SIG-M5 treated with dmso at 0.1 percent for 504 hours (cell line): ENCODE results near the gene FGFR4.

Experiments used
- DNase-seq: peaks from one replicate; lab custom pipeline; 2025; ENCODE audit not compliant: unreplicated experiment; lab: John Stamatoyannopoulos, UW

The FGFR4 gene

DNA sequence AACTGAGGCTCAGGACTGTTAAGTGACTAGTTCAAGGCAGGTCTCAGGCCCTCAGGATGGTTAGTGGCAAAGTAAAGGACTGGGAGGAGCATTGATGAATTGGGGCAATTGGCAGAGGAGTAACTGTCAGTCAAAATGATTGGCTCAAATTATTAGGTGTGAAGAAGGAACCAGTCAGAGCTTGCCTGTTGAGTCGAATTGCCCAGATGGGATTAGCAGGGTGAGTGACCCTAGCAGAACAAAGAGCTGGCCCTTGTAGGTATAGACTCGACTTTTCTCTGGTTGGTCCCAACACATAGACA is 44.3 kb downstream of the FGFR4 start:
- no peak for DNase-seq

DNA sequence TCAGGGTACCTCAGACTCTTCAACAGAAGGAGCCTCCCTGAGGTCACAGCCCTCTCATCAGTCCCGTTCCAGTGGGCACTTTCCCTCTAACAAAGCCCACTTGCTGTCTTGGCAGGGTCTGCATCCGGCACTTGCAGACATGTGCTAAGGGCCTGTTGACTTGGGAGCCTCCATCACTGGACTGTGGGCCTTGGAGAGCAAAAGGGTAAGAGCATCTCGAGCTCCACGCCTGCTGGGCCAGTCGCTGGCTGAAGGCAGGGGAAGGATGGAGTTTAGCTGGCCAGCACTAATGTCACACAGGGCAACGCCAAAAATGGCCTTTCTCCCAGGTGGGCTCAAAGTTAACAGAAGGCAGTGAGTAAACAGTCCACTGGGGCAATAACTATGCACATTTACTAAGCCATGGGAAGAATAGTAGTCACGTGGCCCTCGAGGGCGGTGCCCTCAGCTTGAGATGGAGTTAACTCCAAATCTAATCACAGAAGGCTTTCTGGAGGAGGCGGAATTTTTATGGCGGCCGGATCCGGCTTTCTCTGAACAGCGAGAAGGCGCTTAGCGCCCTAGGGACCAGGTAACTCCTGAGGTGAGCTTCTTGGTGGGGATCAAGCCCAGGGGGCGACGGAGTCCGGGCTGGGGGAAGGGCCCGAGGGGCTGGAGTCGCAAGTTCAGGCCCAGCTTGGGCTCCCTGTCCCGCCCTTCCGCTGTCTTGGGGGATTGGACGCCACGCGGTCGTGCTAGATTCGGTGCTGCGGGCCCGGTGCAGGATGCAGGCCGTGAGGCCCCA is 44.8 kb downstream of the FGFR4 start:
- no peak for DNase-seq

DNA sequence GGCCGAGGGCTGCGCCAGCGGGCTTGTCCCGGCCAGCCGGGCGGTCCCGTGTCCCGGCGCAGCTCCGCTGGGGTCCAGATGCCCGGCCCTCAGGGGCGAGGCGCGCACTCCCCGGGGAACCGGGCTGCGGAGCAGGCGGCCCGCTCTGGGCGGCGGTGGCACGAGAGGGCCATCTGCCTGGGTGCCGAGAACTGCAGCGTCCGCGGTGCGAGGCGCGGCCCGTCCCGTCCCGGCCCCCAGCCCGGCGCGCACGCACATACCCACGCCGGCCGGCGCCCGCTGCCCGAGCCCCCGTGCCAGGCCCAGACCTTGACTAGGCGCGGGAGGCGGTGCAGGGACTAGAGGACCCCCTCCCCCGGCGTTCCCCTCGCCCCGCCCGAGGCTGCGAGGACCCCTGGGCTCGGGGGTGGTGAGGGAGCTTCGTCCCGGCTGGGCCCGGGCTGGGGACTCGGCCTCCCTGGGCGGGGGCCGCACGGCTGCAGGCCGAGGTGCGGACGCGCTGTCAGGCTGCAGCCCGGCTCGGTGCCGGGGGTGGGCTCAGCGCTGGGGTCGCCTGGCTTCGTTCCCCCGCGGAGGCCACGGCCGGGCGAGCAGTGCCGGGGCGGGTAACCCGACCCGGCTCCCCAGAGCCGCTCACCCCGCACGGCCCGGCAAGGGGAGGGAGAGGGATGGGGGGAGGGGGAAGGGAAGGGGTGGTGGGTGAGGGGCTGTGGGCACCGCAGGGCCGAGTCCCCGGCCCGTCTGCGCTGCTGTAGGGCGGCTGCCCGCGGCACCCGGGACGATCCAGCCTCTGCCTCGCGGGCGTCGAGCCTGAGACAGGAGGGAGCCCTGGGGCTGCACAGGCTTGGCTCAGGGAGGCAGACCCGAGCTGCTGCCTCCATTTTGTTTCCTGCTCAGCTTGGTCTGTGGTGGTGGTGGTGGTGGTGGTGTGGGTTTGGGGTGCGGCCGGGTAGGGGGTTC is 45.7 kb downstream of the FGFR4 start:
- no peak for DNase-seq

DNA sequence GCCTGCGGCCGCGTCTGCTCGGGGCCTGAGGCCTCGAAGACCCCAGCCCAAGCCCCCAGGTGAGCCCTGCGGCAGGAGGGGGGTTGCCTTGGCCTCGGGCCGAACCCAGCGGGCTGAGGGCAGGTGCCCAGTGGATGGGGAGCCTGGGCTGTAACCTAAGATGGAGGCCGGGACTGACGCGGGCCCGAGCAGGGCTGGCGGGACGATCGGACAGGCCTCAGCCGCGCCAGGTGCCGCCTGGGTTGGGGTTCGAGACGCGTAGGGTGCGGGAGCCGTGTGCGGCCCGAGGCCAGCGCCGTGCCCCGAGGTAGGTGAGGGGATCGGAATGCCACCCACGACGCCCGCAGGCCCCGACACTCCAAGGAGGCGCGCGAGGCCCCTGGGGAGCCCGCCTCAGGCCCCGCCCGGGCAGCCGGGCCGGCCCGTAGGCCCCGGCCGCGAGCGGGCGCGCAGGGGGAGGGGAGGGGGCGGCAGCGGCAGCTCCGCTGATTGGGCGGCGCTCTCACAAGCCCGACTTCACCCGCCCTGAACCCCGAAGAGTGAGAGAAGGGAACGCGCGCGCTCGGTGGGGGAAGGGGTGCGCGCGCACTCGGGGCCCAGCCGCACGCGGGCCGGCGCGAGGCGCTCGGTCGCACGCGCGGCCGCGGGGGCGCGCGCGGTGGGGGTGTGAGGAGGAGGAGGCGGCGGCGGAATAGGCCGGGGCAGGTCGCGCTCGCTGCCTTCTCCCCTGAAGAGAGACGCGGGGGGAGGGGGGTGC is 46.6 kb downstream of the FGFR4 start, which contains the start of gene NSD1:
Gene NSD1, plus strand, starts transcription at position 678 of the 757 bp plus-strand sequence. CDS start 1,331 bp downstream, outside the sequence.
- peak; percentile 60 for DNase-seq

DNA sequence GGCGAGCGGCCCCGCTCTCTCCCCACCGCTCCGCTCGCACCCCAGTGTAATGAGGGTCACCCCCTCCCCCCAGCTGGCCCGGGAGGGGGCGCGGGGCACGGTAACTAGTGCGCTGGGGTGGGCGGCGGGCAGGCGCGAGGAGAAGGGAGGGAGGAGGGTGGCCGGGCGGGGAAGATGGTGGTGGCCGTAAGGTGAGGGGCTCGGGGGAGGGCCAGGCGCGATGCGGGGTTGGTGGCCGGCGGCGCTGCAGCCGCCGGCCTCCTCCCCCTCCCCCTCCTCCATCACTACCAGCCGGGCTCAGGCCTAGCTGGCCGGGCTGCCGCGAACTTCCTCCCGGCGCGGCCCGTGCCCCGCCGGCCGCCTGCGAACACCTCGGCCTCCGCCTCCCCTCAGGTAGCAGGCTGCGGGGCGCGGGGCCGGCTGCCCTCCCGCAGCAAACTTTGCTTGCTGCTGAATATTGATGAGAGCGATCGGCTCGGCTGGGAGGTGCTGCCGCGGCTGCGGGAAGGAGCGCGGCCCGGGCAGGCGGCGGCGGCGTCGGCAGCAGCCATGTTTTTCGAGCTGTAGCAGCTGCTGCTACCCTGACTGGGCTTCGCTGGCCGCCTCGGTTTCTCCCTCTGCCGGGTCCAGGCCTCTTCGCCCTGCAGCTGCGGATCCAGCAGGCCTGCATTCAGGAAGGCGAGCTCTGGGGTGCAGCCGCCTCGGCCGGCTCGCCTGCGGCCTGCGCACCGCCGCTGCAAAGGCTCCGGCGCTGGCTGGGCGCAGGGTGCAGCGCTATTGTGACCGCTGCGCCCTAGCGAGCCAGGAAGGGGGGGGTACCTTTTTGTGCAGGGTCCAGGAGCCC is 47.4 kb downstream of the FGFR4 start:
- no peak for DNase-seq

DNA sequence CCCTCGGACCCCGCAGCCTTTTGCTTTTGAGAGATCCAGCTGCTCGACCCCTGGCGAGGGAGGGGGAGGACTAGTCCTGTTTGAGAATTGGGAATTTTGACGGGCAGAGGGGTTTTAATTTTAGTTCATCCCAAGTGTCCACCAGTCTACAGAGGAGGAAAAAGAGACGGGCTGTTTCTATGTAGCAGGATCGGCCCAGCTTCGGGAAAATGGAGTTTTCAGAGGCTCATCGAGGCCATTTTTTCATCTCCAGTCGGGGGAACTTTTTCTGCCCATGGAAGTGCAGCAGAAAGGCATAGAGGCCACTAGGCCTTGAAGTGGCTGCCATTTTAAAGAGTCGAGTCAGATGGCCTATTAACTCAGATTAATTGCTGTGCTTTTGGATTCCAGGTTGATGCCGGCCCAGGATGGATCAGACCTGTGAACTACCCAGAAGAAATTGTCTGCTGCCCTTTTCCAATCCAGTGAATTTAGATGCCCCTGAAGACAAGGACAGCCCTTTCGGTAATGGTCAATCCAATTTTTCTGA is 48.0 kb downstream of the FGFR4 start:
- DNase-seq, result no peak

DNA sequence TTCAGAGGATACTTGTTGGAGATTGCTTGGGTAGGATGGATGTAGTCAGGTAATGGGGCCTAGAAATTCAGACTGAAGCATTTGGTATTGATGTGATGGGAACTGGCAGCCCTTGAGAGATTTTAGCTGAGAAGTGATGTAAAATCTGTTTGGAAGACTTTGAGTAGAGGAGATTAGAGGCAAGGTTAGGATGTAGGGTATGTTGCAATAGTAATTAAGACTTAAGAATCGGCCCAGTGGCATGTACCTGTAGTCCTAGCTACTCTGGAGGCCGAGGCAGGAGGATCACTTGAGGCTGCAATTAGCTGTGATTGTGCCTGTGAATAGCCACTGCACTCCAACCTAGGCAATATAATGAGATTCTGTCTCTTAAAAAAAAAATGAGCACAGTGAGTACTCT is 53.6 kb downstream of the FGFR4 start:
- DNase-seq, result no peak

DNA sequence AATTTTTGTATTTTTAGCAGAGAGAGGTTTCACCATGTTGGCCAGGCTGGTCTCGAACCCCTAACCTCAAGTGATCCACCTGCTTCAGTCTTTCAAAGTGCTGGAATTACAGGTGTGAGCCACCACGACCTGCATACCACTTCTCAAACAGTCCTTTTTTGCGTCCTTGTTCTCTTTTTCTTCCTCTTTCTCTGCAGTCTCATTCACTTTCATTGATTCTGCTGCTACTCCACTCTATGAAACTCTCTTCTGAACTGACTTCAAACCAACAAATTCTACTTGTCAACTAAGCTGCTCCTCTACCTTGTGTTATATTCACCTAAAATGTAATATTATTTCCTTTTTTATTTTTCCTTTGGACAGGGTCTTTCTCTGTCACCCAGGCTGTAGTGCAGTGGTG is 54.8 kb downstream of the FGFR4 start:
- no peak for DNase-seq

DNA sequence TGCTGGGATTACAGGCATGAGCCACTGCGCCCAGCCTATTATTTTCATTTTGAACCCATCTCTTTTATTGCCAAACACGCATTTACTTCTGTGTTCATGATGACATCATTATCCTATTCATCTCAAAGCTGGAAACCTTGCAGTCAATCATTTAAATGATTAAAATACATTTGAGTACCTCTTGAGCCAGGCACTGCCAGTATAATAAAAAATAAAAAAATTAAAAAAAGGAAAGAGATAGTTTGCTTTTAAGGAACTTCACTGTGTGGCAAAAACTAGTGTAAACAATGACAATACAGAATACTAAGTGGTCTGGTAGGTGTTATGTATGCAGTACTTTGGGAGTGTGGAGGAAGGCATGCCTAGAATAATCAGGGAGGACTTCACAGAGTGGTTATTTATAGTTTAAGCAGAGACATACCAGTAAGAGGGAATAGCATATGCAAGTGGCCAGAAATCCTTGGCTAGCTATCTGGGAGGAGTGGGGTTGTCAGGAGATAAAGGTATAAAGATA is 55.4 kb downstream of the FGFR4 start:
- no peak for DNase-seq

DNA sequence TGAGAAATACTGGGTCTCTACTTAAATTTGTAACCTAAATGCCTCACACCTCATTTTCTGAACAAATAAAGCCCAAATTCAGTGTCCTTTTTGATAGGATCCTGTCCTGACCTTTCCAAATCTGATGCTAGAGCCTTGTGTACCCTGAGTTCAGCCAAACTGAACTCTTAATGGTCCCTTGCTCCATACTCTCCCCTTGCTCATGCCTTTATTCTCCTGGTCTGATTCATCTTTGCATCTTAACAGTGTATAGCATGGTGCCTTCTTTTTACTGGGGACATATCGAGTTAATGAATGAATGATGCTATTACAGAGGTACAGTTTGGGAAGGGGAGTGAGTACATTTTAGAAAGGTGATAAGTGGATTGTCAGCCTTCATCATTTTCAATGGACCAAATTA is 56.1 kb downstream of the FGFR4 start:
- DNase-seq, result no peak

DNA sequence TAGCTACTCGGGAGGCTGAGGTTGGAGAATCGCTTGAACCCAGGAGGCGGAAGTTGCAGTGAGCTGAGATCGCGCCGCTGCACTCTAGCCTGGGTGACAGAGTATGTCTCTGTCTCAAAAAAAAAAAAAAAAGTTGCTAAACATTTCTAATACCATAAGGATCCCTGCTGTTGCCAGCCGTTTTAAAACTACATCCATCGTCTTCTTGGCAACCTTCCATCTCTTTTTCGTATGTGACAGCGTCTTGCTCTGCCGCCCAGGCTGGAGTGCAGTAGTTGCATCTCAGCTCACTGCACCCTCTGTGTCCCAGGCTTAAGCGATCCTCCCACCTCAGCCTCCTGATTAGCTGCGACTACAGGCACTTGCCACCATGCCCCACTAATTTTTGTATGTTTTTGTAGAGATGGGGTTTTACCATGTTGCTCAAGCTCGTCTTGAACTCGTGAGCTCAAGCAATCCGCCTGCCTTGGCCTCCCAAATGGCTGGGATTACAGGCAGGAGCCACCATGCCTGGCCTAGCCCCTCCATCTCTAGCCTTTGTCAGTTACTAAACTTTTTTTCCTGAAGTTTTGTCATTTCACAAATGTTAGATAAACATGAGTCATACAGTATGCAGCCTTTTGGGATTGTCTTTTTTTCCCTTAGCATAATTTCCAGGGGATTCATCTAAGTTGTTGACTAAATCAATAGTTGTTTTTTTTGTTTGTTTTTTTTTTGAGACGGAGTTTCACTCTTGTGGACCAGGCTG is 60.4 kb downstream of the FGFR4 start:
- no peak for DNase-seq
